ENCODE data around the gene BACH2.
A peak's percentile ranks its signal among the peaks of the same experiment; 100 is the strongest.

The BACH2 gene

DNA sequence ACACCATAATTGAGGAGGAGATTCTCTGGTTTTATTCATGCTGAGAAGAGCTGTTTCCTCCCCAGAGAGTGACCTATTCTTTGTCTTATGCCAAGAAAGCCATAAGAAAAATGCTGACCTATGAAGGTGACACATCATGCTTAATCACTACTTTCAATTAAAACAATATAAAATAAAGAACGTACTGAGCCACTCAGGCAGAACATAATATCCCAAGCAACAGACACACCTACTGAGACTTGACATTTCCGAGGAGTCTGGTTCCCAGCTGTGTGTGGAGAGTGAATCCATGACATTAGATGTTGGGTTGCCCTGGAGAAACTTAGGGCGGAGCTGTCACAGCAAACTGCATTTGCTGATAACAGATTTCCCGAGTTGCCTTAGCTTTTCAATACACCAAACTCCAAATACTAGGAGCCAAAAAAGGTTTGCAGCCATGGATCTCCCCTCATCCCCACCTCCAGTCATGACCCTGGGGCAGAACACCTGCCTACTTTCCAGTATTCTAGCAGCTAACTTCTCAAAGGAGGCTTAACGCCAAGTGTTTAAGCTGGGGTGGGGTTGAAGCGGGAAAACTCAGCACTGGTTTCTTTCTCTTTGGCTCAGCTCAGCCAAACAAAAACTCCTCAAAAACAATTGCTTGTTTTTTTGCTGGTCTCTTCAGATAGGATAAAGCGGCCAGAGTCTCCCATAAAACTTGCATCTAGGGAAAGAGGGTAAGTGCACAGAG lies 92.2 kb downstream of the BACH2 start:
- H3K36me3 Mint-ChIP-seq (ENCODE audit: low read depth), result peaks cover 84% of the 10 kb centered on the region
- H3K27me3 Mint-ChIP-seq, result no peaks in the 10 kb centered on the region
- H3K4me3 Mint-ChIP-seq, result no peak overlapping the region
- peaks cover 1% of the 10 kb centered on the region for H3K9me3 Mint-ChIP-seq
- H3K4me1 Mint-ChIP-seq (ENCODE audit: low read depth), result peaks cover 77% of the 10 kb centered on the region
- peak overlapping the region; percentile 51 for H3K27ac Mint-ChIP-seq

- H3K4me1 Mint-ChIP-seq (ENCODE audit: low read depth), result peaks cover 78% of the 10 kb centered on the region
- H3K27ac Mint-ChIP-seq, result no peak overlapping the region
- H3K4me3 Mint-ChIP-seq, result no peak overlapping the region
- H3K27me3 Mint-ChIP-seq, result no peaks in the 10 kb centered on the region
- peaks cover 88% of the 10 kb centered on the region for H3K36me3 Mint-ChIP-seq (ENCODE audit: low read depth)
- peaks cover 3% of the 10 kb centered on the region for H3K9me3 Mint-ChIP-seq
These were observed 93.0 kb downstream of the BACH2 start for GRCh38 chr6:90203672-90204071.

GRCh38 chr6:90202156-90202555 lies 94.5 kb downstream of the BACH2 start:
- Mint-ChIP-seq H3K27ac (peak overlapping the region; percentile 76), H3K27me3 (no peaks in the 10 kb centered on the region), H3K9me3 (peaks cover 7% of the 10 kb centered on the region), H3K4me1 (ENCODE audit: low read depth) (peaks cover 82% of the 10 kb centered on the region), H3K4me3 (peak overlapping the region; percentile 62), H3K36me3 (ENCODE audit: low read depth) (peaks cover 88% of the 10 kb centered on the region)

DNA sequence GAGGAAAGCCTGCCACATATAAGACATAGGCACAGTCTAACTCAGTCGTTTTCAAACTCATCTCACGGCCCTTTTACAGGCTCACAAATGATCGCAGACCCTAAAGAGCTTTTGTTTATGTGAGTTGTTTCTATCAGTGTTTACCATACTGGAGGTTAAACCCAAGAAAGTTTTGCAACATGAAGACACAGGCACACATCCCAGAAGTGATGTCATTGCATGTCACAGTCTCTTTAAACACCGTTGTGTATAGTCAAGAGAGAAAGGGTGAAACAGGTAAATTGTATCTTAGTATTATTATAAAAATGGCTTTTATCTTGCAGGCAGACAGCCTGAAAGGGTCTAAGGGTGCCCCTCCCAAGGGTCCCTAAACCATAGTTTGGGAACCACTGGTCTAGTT lies 96.7 kb downstream of the BACH2 start:
- Mint-ChIP-seq H3K27me3 (no peaks in the 10 kb centered on the region), H3K9me3 (peaks cover 7% of the 10 kb centered on the region), H3K36me3 (ENCODE audit: low read depth) (peaks cover 74% of the 10 kb centered on the region), H3K4me3 (no peak overlapping the region), H3K27ac (peak overlapping the region; percentile 85), H3K4me1 (ENCODE audit: low read depth) (peaks cover 93% of the 10 kb centered on the region)

GRCh38 chr6:90198758-90199425 lies 97.8 kb downstream of the BACH2 start:
- Mint-ChIP-seq H3K4me1 (ENCODE audit: low read depth) (peaks cover 93% of the 10 kb centered on the region), H3K4me3 (peak overlapping the region; percentile 14), H3K27me3 (no peaks in the 10 kb centered on the region), H3K27ac (peak overlapping the region; percentile 85), H3K9me3 (peaks cover 7% of the 10 kb centered on the region), H3K36me3 (ENCODE audit: low read depth) (peaks cover 65% of the 10 kb centered on the region)

DNA sequence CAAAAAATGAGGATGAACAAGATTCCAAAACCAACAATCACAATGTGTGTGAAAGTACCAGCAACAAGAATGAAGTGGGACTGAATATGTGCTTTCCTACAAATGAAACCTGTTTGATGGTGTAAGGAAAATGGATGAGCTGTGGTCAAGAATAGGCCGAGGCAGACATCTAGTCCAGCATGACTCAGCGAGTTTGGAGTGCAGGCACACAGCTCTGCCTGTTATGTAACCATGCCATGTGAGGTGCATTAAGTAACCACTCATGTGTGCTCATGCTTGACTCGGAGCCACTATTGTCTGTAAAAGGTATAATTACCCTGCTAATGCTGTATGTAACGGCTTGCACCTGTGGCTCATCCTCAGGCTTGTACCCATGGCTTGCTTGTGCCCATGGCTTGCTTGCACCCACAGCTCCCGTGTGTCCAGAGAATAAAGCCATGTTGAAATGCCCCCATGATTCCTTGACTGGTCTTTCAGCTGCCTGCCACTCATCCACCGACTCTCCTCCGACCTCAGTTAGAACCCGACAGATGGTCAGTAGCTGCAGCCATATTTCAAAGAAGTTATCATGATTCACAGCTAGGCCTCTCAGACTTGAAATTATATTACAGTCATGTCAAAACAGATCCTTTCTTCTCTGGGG lies 98.7 kb downstream of the BACH2 start:
- Mint-ChIP-seq H3K9me3 (peaks cover 7% of the 10 kb centered on the region), H3K27me3 (no peaks in the 10 kb centered on the region), H3K4me1 (ENCODE audit: low read depth) (peaks cover 95% of the 10 kb centered on the region), H3K36me3 (ENCODE audit: low read depth) (peaks cover 66% of the 10 kb centered on the region), H3K27ac (peak overlapping the region; percentile 81), H3K4me3 (peak overlapping the region; percentile 44)

DNA sequence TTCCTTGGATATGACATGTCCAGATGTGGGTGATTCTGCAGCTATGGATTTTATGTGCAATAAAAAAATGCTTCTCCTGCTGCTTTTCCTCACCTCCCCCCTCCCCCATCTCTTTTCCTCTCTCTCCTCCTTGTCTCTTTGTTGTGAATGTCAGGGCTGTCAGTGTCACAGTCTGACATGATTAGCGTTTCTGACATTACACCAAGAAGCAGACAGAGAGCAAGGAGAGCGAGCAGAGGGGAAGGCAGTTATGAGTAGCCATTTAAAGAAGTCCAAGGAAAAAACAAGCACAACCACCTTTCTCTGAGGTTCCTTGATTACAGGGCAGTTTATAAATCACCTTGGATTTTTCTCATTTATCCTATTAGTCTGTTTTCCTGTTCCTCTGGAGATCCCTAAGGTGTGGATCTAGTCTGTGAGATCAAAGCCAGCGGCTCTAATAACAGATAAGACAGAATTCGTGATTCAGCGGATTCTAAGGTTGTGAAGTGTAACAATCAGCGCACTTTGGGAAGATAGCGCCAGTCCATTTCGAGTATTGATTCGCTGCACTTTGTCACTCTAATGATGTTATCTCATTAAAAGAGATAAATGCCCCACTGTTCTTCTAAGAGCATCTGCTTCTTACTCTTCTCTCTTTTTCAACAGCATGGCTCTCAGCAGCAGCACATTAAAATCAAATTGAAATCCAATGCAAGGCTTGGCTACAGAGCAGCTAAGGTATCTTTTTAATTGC lies 101.4 kb downstream of the BACH2 start:
- Mint-ChIP-seq H3K4me3 (peak overlapping the region; percentile 62), H3K9me3 (peaks cover 7% of the 10 kb centered on the region), H3K27ac (peak overlapping the region; percentile 78), H3K27me3 (no peaks in the 10 kb centered on the region), H3K36me3 (ENCODE audit: low read depth) (peaks cover 53% of the 10 kb centered on the region), H3K4me1 (ENCODE audit: low read depth) (peaks cover 99% of the 10 kb centered on the region)

- H3K4me1 Mint-ChIP-seq (ENCODE audit: low read depth), result peaks cover 99% of the 10 kb centered on the region
- peak overlapping the region; percentile 62 for H3K4me3 Mint-ChIP-seq
- peaks cover 53% of the 10 kb centered on the region for H3K36me3 Mint-ChIP-seq (ENCODE audit: low read depth)
- H3K27me3 Mint-ChIP-seq, result no peaks in the 10 kb centered on the region
- peak overlapping the region; percentile 78 for H3K27ac Mint-ChIP-seq
- H3K9me3 Mint-ChIP-seq, result peaks cover 5% of the 10 kb centered on the region
These were observed 102.2 kb downstream of the BACH2 start for GRCh38 chr6:90194371-90194841.

DNA sequence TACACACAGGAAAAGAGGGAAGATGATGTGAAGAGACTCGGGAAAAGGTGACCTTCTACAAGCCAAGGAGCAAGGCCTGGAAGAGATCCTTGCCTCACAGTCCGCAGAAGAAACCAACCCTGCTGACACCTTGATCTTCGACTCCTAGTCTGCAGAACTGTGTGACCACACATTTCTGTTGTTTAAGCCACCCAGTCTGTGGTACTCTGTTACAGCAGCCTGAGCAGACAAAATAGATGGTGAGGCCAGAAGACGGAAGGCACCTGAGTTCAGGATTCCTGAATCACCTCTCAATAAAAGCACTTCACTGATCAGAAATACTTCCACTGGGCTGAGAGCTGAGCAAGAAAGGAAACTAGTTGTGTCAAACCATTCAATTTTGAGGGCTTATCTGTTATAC lies 103.3 kb downstream of the BACH2 start:
- H3K36me3 Mint-ChIP-seq (ENCODE audit: low read depth), result peaks cover 49% of the 10 kb centered on the region
- peaks cover 98% of the 10 kb centered on the region for H3K4me1 Mint-ChIP-seq (ENCODE audit: low read depth)
- H3K9me3 Mint-ChIP-seq, result peaks cover 2% of the 10 kb centered on the region
- H3K27me3 Mint-ChIP-seq, result no peaks in the 10 kb centered on the region
- H3K27ac Mint-ChIP-seq, result peak overlapping the region; percentile 89
- peak overlapping the region; percentile 52 for H3K4me3 Mint-ChIP-seq

- no peaks in the 10 kb centered on the region for H3K9me3 Mint-ChIP-seq
- peaks cover 44% of the 10 kb centered on the region for H3K36me3 Mint-ChIP-seq (ENCODE audit: low read depth)
- H3K27me3 Mint-ChIP-seq, result no peaks in the 10 kb centered on the region
- peaks cover 97% of the 10 kb centered on the region for H3K4me1 Mint-ChIP-seq (ENCODE audit: low read depth)
- peak overlapping the region; percentile 52 for H3K4me3 Mint-ChIP-seq
- H3K27ac Mint-ChIP-seq, result peak overlapping the region; percentile 89
These were observed 103.8 kb downstream of the BACH2 start for GRCh38 chr6:90192857-90193256.

DNA sequence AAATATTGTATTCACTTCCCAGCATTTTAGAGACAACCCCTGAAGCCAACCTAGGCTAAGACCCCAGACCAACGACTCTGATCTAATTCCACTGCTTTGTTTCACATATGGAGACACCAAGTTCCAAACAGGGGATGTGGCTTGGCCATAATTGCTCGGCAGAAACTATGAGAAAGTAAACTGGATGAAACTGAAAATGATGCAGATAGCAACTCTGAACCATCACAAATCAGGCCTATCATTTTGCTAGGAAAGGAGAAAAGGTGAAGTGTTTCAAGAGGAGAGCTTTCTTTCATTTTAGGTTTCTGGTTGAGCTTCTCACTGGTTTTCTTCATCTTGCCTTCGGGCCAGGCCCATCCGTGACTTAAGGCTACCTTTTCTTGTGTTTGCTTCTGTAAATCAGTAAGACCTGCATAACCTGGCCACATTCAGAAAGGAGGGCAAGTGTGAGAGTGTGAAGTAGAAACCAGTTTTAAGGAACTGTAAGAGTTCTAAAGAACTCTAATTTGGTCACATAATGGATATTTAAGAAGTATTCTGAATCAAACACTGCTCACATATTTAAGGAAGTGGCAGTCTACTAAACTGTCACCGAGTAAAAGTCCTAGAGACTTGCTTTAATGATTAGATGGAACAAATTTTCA lies 105.8 kb downstream of the BACH2 start:
- Mint-ChIP-seq H3K9me3 (no peaks in the 10 kb centered on the region), H3K4me3 (peak overlapping the region; percentile 60)

DNA sequence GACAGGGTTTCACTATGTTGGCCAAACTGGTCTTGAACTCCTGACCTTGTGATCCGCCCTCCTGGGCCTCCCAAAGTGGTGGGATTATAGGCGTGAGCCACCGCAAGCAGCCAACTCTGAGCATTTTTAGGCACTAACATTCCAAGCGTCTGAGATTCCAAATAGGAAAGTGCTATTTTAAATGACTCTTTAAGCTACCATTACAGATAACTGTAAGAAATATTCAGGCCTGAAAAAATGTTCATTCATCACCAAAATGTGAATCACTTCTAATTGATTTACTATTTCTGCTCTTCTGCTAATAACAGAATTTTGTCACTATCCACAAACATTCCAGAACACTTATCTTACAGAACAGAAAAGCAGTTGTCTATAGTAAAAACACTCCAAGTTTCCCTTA lies 106.5 kb downstream of the BACH2 start:
- Mint-ChIP-seq H3K36me3 (ENCODE audit: low read depth) (peaks cover 53% of the 10 kb centered on the region), H3K4me1 (ENCODE audit: low read depth) (peaks cover 98% of the 10 kb centered on the region), H3K4me3 (no peak overlapping the region), H3K9me3 (no peaks in the 10 kb centered on the region), H3K27me3 (no peaks in the 10 kb centered on the region), H3K27ac (peak overlapping the region; percentile 85)

More for the DNA sequence above, 105.8 kb downstream of the BACH2 start:
- peak overlapping the region; percentile 85 for H3K27ac Mint-ChIP-seq
- peaks cover 54% of the 10 kb centered on the region for H3K36me3 Mint-ChIP-seq (ENCODE audit: low read depth)
- peaks cover 98% of the 10 kb centered on the region for H3K4me1 Mint-ChIP-seq (ENCODE audit: low read depth)
- H3K27me3 Mint-ChIP-seq, result no peaks in the 10 kb centered on the region

GRCh38 chr6:90187437-90188121 lies 109.1 kb downstream of the BACH2 start:
- Mint-ChIP-seq H3K4me3 (peak overlapping the region; percentile 76), H3K4me1 (ENCODE audit: low read depth) (peaks cover 96% of the 10 kb centered on the region), H3K27me3 (no peaks in the 10 kb centered on the region), H3K9me3 (no peaks in the 10 kb centered on the region), H3K27ac (peak overlapping the region; percentile 90), H3K36me3 (ENCODE audit: low read depth) (peaks cover 60% of the 10 kb centered on the region)
